ENCODE data around the gene PDIA5.

The PDIA5 gene

GRCh38 chr3:123122057-123122456 is 55.2 kb downstream of the PDIA5 start:
- no peak for DNase-seq

GRCh38 chr3:123122525-123123315 is 55.9 kb downstream of the PDIA5 start:
- no peak for DNase-seq

- no peak for DNase-seq
Observed at GRCh38 chr3:123123716-123124616, 57.1 kb downstream of the PDIA5 start.

- no peak for DNase-seq
Observed at GRCh38 chr3:123124971-123125370, 58.1 kb downstream of the PDIA5 start.

GRCh38 chr3:123126031-123126430 is 59.2 kb downstream of the PDIA5 start:
- DNase-seq: no peak

GRCh38 chr3:123126653-123127052 is 59.8 kb downstream of the PDIA5 start:
- DNase-seq: no peak

GRCh38 chr3:123129092-123129491 is 62.3 kb downstream of the PDIA5 start:
- DNase-seq: no peak

GRCh38 chr3:123129532-123129931 is 62.7 kb downstream of the PDIA5 start:
- no peak for DNase-seq

- no peak for DNase-seq
Observed at GRCh38 chr3:123130079-123130750, 63.4 kb downstream of the PDIA5 start.

- DNase-seq: no peak
Observed at GRCh38 chr3:123134671-123135070, 67.8 kb downstream of the PDIA5 start.

- no peak for DNase-seq
Observed at GRCh38 chr3:123137001-123137400, 70.2 kb downstream of the PDIA5 start.

GRCh38 chr3:123138839-123139444 is 72.1 kb downstream of the PDIA5 start:
- DNase-seq: no peak

- DNase-seq: no peak
Observed at GRCh38 chr3:123139522-123139921, 72.7 kb downstream of the PDIA5 start.

GRCh38 chr3:123140550-123140949 is 73.7 kb downstream of the PDIA5 start:
- DNase-seq: no peak

GRCh38 chr3:123141276-123141675 is 74.5 kb downstream of the PDIA5 start:
- DNase-seq: no peak

- no peak for DNase-seq
Observed at GRCh38 chr3:123143669-123144411, 77.0 kb downstream of the PDIA5 start.

- DNase-seq: no peak
Observed at GRCh38 chr3:123147754-123148535, 81.1 kb downstream of the PDIA5 start.

GRCh38 chr3:123148772-123149171 is 81.9 kb downstream of the PDIA5 start:
- DNase-seq: no peak

GRCh38 chr3:123149525-123149924 is 82.7 kb downstream of the PDIA5 start:
- no peak for DNase-seq

- DNase-seq: no peak
Observed at GRCh38 chr3:123150449-123151215, 83.8 kb downstream of the PDIA5 start.

Data from hematopoietic multipotent progenitor cell treated with erythropoietin and hydrocortisone succinate and interleukin-3 and kit ligand, for 4 days (in vitro differentiated cells).